ENCODE data around the gene ARSK. TPM values are rescaled to one million over a fixed set of nuclear protein-coding genes. Genes with fewer than 3 reads are reported as not detected.

The ARSK gene
- total and polyA plus RNA-seq, 10 of the 15 experiments (the other 5 are each of a cell fraction or from before 2014, with no cell fraction given): 1.6 to 9.5 (median 5.8) TPM

DNA sequence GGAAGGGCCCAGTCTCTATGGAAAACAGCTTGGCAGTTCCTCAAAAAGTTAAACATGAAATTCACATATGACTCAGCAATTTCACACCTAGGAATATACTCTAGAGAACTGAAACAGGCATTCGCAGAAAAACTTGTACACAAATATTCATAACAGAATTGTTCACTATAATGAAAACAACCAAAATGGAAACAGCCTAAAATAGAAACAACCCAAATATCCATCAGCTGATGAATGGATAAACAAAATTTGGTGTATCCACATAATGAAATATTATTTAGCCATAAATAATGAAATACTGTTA lies 60.2 kb downstream of the ARSK start:
- Histone ChIP-seq H2AFZ (ENCODE audit: control insufficient read depth, low read depth, low read length) (no peak overlapping the region), H3K9ac (ENCODE audit: control insufficient read depth, insufficient read depth, low read length) (no peak overlapping the region), H4K20me1 (ENCODE audit: control insufficient read depth, insufficient read depth) (no peaks in the 10 kb centered on the region), H3K4me2 (ENCODE audit: control insufficient read depth, insufficient read depth) (no peak overlapping the region; the same call in 1 of the 2 replicates), H3K36me3 (ENCODE audit: control insufficient read depth in 2 of 2, insufficient read depth in 2 of 2, low read length in 1 of 2) (no peaks in the 10 kb centered on the region), H3K79me2 (ENCODE audit: control insufficient read depth, insufficient read depth, low read length) (peaks cover 3% of the 10 kb centered on the region; the same call in 1 of the 2 replicates), H3K4me3 (no peak overlapping the region), H3K27ac (ENCODE audit: control insufficient read depth, insufficient read depth) (peak overlapping the region; percentile 47; the same call in 1 of the 2 replicates), H3K4me1 (ENCODE audit: control insufficient read depth, insufficient read depth, low read length) (peaks cover 9% of the 10 kb centered on the region; the same call in 1 of the 2 replicates), H3K27me3 (replicated peaks in 1 of 2; ENCODE audit: control insufficient read depth in 2 of 2, insufficient read depth in 2 of 2, low read length in 1 of 2) (no peaks in the 10 kb centered on the region), H3K9me3 (replicated peaks; ENCODE audit: control insufficient read depth, insufficient read depth, low read length) (peaks cover 6% of the 10 kb centered on the region; the same call in 2 of the 3 replicates)
- ATAC-seq: peak; percentile 53
- POLR2A ChIA-PET: no interaction called here
- SMC1A ChIA-PET (ENCODE audit: uncharacterized antibody, unreplicated experiment): no interaction called here
- BruUV-seq (replicated peaks): no TSS peak
- DNase-seq (ENCODE audit: low read depth, low spot score): peak; percentile 49
- 0% methylated on average over 1 of the region's 1 CpG for WGBS (ENCODE audit: insufficient coverage, insufficient replicate concordance, low lambda C conversion rate, missing lambda C conversion rate)
- CTCF ChIA-PET: no interaction called here
- in situ Hi-C loops (cut with MboI) (no loop called here), intact Hi-C loops (cut with micrococcal nuclease; ENCODE audit: unreplicated experiment) (loop anchor here (10.0 kb wide), 1 partner anchor 540 kb away; no protein-coding TSS in a partner anchor)
- RAD21 ChIA-PET (ENCODE audit: unreplicated experiment): no interaction called here
- FAIRE-seq: no peak
- 0 out of 3 replicates have a peak, but pooled peaks have one; percentile 25 for TF ChIP-seq POU2F2 (IDR thresholded peaks at IDR 0.05; ENCODE audit: borderline replicate concordance, low read depth, low read length)
- TF ChIP-seq, protein P1, sequence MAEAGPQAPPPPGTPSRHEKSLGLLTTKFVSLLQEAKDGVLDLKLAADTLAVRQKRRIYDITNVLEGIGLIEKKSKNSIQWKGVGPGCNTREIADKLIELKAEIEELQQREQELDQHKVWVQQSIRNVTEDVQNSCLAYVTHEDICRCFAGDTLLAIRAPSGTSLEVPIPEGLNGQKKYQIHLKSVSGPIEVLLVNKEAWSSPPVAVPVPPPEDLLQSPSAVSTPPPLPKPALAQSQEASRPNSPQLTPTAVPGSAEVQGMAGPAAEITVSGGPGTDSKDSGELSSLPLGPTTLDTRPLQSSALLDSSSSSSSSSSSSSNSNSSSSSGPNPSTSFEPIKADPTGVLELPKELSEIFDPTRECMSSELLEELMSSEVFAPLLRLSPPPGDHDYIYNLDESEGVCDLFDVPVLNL (IDR thresholded peaks at IDR 0.05; ENCODE audit: low read depth, low read length): no peak
- TF ChIP-seq SREBF2 (IDR thresholded peaks at IDR 0.05; ENCODE audit: low read length): no peak
- no peak for TF ChIP-seq STAT1 (conservative IDR thresholded peaks at IDR 0.05)
- TF ChIP-seq YY1 (IDR thresholded peaks at IDR 0.05; ENCODE audit: low read depth, low read length): no peak
- no peak for TF ChIP-seq RELA (IDR thresholded peaks at IDR 0.05; ENCODE audit: borderline replicate concordance, partially characterized antibody)
- no peak for TF ChIP-seq BRCA1 (IDR thresholded peaks at IDR 0.05; ENCODE audit: low read depth, low read length)
- TF ChIP-seq TBL1XR1 (IDR thresholded peaks at IDR 0.05; ENCODE audit: low read depth, low read length): 0 out of 2 replicates have a peak, but pooled peaks have one; percentile 55
- no peak for TF ChIP-seq ZNF622 (IDR thresholded peaks at IDR 0.05)
- no peak for TF ChIP-seq CHD1 (IDR thresholded peaks at IDR 0.05; ENCODE audit: low read depth, low read length)
- no peak for TF ChIP-seq ZNF24 (IDR thresholded peaks at IDR 0.05)
- peak; percentile 84 for TF ChIP-seq ZNF217 (IDR thresholded peaks at IDR 0.05)
- TF ChIP-seq, protein P2, sequence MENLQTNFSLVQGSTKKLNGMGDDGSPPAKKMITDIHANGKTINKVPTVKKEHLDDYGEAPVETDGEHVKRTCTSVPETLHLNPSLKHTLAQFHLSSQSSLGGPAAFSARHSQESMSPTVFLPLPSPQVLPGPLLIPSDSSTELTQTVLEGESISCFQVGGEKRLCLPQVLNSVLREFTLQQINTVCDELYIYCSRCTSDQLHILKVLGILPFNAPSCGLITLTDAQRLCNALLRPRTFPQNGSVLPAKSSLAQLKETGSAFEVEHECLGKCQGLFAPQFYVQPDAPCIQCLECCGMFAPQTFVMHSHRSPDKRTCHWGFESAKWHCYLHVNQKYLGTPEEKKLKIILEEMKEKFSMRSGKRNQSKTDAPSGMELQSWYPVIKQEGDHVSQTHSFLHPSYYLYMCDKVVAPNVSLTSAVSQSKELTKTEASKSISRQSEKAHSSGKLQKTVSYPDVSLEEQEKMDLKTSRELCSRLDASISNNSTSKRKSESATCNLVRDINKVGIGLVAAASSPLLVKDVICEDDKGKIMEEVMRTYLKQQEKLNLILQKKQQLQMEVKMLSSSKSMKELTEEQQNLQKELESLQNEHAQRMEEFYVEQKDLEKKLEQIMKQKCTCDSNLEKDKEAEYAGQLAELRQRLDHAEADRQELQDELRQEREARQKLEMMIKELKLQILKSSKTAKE (IDR thresholded peaks at IDR 0.05; ENCODE audit: low read depth, poor library complexity, severe bottlenecking): peak; percentile 70
- no peak for TF ChIP-seq FOS (IDR thresholded peaks at IDR 0.05; ENCODE audit: borderline replicate concordance, extremely low read depth, insufficient read length)
- TF ChIP-seq EP300 (IDR thresholded peaks at IDR 0.05; ENCODE audit: borderline replicate concordance in 1 of 2, control insufficient read depth in 1 of 2, low read depth in 2 of 2, low read length in 2 of 2): peak; percentile 85 to 89; a peak in 3 of 4 replicates
- TF ChIP-seq NR2F1 (conservative IDR thresholded peaks at IDR 0.05): peak; percentile 48
- TF ChIP-seq IKZF2 (IDR thresholded peaks at IDR 0.05): peak; percentile 100
- no peak for TF ChIP-seq CBX3 (IDR thresholded peaks at IDR 0.05; ENCODE audit: borderline replicate concordance, low read depth)
- TF ChIP-seq, protein P3, sequence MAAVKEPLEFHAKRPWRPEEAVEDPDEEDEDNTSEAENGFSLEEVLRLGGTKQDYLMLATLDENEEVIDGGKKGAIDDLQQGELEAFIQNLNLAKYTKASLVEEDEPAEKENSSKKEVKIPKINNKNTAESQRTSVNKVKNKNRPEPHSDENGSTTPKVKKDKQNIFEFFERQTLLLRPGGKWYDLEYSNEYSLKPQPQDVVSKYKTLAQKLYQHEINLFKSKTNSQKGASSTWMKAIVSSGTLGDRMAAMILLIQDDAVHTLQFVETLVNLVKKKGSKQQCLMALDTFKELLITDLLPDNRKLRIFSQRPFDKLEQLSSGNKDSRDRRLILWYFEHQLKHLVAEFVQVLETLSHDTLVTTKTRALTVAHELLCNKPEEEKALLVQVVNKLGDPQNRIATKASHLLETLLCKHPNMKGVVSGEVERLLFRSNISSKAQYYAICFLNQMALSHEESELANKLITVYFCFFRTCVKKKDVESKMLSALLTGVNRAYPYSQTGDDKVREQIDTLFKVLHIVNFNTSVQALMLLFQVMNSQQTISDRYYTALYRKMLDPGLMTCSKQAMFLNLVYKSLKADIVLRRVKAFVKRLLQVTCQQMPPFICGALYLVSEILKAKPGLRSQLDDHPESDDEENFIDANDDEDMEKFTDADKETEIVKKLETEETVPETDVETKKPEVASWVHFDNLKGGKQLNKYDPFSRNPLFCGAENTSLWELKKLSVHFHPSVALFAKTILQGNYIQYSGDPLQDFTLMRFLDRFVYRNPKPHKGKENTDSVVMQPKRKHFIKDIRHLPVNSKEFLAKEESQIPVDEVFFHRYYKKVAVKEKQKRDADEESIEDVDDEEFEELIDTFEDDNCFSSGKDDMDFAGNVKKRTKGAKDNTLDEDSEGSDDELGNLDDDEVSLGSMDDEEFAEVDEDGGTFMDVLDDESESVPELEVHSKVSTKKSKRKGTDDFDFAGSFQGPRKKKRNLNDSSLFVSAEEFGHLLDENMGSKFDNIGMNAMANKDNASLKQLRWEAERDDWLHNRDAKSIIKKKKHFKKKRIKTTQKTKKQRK (IDR thresholded peaks at IDR 0.05; ENCODE audit: low read depth, low read length): no peak
- TF ChIP-seq JUND (IDR thresholded peaks at IDR 0.05; ENCODE audit: low read depth, low read length): peak; percentile 74; the same call in 1 of the 2 replicates
- TF ChIP-seq LARP7 (IDR thresholded peaks at IDR 0.05): no peak

All from GM12878 (cell line).